T-helper 17 cell (primary cell): Measurements from ENCODE around the gene WWC1. TPM values are rescaled to one million over a fixed set of nuclear protein-coding genes. Genes with fewer than 3 reads are reported as not detected.

Experiments used
- ATAC-seq: fragments of 150-1000 bp; cut with Tn5 transposase; 2 replicates; pipeline ENCODE4 v1.10.0; 2021; ENCODE audit warnings: mild to moderate bottlenecking, moderate library complexity
- DNase-seq, 3 donors: peaks; one replicate each; pipeline versions ENCODE4 v3.0.0 to v3.0.0-alpha.2; 2020 to 2021
- H3K9me3 ChIP-seq: one replicate; pipeline ENCODE4 v1.7.0; 2013; ENCODE audit warnings: low read length, mild to moderate bottlenecking; ENCODE audit not compliant: control insufficient read depth, poor library complexity, severe bottlenecking
- H3K27ac Mint-ChIP-seq: one replicate; pipeline ENCODE4 v1.8.0; 2022; ENCODE audit warnings: mild to moderate bottlenecking, moderate library complexity, mixed read lengths
- H3K27me3 Mint-ChIP-seq: one replicate; pipeline ENCODE4 v1.8.0; 2022; ENCODE audit warnings: mixed read lengths
- H3K36me3 Mint-ChIP-seq: one replicate; pipeline ENCODE4 v1.8.0; 2022; ENCODE audit warnings: low read depth, mixed read lengths
- H3K4me1 Mint-ChIP-seq: one replicate; pipeline ENCODE4 v1.8.0; 2022; ENCODE audit warnings: mild to moderate bottlenecking, mixed read lengths
- H3K4me3 Mint-ChIP-seq: one replicate; pipeline ENCODE4 v1.8.0; 2022; ENCODE audit warnings: mild to moderate bottlenecking, moderate library complexity, mixed read lengths
- total RNA-seq, 4 donors: library from RNA in 2 of 4; stranded (reverse) in 2 of 4; gene quantifications; one replicate each; pipeline ENCODE4 v1.2.3 and lab custom pipeline; 2022 to 2026

WWC1 gene
- total RNA-seq, 2 donors from 2014 or later = 5.4 TPM

DNA sequence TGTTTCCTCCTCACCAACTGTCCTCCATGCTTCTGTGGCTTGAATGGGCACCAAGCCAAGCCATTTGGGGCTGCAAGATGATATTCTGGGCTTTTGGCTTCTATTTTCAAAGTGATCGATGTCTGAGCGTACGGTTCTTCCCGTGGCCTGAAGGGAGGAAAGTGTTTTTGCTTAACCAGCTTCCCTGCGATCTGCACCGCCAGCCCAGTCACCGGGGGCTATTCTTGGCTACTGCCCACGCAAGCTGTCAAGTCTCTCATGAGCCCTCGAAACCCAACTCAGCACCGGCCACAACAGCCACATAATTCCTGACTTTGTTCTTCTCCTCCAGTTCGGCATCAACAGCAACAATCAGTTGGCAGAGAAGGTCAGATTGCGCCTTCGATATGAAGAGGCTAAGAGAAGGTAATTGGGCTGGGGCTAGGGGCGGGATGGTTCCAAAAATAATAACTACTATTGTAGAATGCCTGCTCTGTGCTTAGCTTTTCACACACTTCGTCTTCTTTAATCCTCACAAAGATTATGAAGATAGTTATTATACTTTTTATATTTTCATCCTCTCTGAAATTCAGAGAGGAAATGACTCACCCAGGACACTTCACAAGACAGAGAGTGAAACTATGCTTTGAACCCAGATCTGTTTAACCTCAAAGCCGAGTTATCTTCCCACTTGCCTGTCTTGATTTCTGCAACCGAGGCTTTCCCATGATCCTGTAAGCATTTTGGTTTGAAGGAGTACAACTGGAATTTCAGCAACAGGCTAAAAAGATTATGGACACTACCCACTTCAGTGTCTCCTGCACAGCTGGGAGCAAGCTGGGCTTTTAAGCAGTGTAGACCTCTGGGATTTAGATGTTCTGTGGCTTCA lies 118.4 kb downstream of the WWC1 start:
- no peaks in the 10 kb centered on the region for H3K9me3 ChIP-seq
- DNase-seq = no peak
- peaks cover under 1% of the 10 kb centered on the region for H3K36me3 Mint-ChIP-seq
- H3K27me3 Mint-ChIP-seq = no peaks in the 10 kb centered on the region
- peak overlapping the region; percentile 93 for H3K27ac Mint-ChIP-seq
- peaks cover 18% of the 10 kb centered on the region for H3K4me1 Mint-ChIP-seq
- peak overlapping the region; percentile 84 for H3K4me3 Mint-ChIP-seq
- ATAC-seq = peak; percentile 78

GRCh38 chr5:168411871-168412270 lies 120.4 kb downstream of the WWC1 start:
- ATAC-seq (no peak), DNase-seq (no peak)
- H3K27ac Mint-ChIP-seq = no peak overlapping the region
- H3K9me3 ChIP-seq = no peaks in the 10 kb centered on the region
- H3K4me3 Mint-ChIP-seq = no peak overlapping the region
- H3K4me1 Mint-ChIP-seq = peaks cover 18% of the 10 kb centered on the region
- H3K27me3 Mint-ChIP-seq = no peaks in the 10 kb centered on the region
- H3K36me3 Mint-ChIP-seq = peaks cover 2% of the 10 kb centered on the region

DNA sequence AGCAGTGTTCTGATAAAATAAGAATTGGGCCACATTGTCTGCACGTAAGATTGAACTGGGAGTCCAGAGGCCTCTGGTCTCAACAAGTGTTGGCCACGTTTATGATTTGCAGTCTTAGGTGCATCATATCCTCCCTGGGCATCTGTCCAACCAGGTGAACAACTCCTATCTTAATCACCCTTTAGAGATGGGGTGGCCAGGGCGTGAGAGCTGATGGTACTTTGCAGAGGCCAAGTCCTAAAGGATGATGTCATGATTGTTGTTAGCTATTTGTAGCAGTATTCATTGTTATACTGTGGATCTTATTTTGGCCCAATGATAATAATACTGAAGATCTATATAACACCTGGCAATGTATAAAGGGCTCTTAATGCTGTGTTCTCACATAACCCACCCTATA lies 121.6 kb downstream of the WWC1 start:
- H3K27me3 Mint-ChIP-seq = no peaks in the 10 kb centered on the region
- H3K36me3 Mint-ChIP-seq = peaks cover 2% of the 10 kb centered on the region
- ATAC-seq (no peak), DNase-seq (no peak)
- no peak overlapping the region for H3K27ac Mint-ChIP-seq
- H3K4me3 Mint-ChIP-seq = no peak overlapping the region
- H3K4me1 Mint-ChIP-seq = peaks cover 16% of the 10 kb centered on the region
- H3K9me3 ChIP-seq = no peaks in the 10 kb centered on the region

DNA sequence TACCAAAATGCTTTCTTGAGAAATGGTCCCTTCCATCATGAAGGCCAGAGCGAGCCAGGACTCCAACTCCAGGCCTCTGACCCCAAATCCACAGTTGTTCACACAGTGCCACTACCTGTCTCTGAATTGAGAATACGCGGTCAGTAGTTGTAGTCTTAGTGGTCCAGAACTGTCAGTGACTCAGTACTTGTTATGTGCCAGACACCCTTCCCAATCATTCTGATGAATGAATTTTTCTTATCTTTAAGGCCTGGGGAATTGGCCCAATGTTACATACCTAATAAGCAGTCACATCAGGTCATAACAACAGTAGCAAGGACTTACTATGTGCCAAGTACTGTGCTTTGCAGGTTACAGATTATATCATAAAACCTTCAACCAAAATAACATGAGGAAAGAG lies 122.2 kb downstream of the WWC1 start:
- Mint-ChIP-seq H3K4me1 (peaks cover 16% of the 10 kb centered on the region), H3K36me3 (peaks cover 2% of the 10 kb centered on the region), H3K27ac (no peak overlapping the region)

GRCh38 chr5:168415401-168415800 lies 124.0 kb downstream of the WWC1 start:
- Mint-ChIP-seq H3K4me1 (peaks cover 4% of the 10 kb centered on the region), H3K4me3 (no peak overlapping the region), H3K36me3 (peaks cover 4% of the 10 kb centered on the region), H3K27me3 (no peaks in the 10 kb centered on the region), H3K27ac (no peak overlapping the region)
- no peaks in the 10 kb centered on the region for H3K9me3 ChIP-seq
- DNase-seq = no peak
- ATAC-seq = no peak

More for the DNA sequence above, 122.2 kb downstream of the WWC1 start:
- no peak for DNase-seq
- H3K9me3 ChIP-seq = no peaks in the 10 kb centered on the region
- Mint-ChIP-seq H3K4me3 (no peak overlapping the region), H3K27me3 (no peaks in the 10 kb centered on the region)
- ATAC-seq = no peak

- DNase-seq (no peak), ATAC-seq (no peak)
- peaks cover 4% of the 10 kb centered on the region for H3K36me3 Mint-ChIP-seq
- no peaks in the 10 kb centered on the region for H3K9me3 ChIP-seq
- H3K4me1 Mint-ChIP-seq = peaks cover 5% of the 10 kb centered on the region
- no peak overlapping the region for H3K4me3 Mint-ChIP-seq
- H3K27ac Mint-ChIP-seq = no peak overlapping the region
- no peaks in the 10 kb centered on the region for H3K27me3 Mint-ChIP-seq
Measured at GRCh38 chr5:168415971-168416370, 124.5 kb downstream of the WWC1 start.

DNA sequence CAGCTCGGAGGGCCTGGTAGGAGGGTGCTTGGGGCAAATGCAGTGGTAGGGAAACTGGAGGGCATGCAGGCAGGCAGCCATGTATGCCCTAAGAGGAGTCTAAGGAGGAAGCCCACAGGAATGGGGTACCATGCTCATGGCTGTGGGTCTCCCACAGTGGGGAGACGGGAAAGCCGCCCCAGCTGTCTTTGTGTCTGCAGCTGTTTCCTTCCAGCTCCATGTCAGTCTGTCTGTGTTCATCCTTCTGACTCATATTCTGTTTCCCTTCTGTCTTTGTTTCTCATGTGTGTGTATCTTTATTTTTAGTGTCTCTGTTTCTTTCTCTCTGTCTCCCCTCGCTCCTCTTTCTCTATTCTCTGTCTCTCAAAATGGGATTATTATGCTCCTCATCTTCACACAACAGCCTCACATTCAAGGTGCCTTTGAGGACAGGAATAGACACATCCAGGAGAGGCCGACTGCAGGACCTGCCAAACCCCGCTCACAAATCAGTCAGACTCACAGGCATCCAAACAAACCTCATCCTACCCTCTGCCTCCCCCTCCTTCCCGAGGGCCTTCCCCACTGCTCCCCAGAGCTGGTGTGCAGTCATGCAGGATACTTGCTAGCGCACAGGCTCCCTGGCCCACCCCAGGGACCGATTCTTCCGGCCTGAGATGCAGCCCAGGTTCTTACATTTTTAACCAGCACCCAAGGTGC lies 126.4 kb downstream of the WWC1 start:
- ATAC-seq = no peak
- no peak overlapping the region for H3K27ac Mint-ChIP-seq
- no peak overlapping the region for H3K4me3 Mint-ChIP-seq
- no peaks in the 10 kb centered on the region for H3K9me3 ChIP-seq
- DNase-seq = no peak
- no peaks in the 10 kb centered on the region for H3K27me3 Mint-ChIP-seq
- H3K36me3 Mint-ChIP-seq = peaks cover 4% of the 10 kb centered on the region
- peaks cover 3% of the 10 kb centered on the region for H3K4me1 Mint-ChIP-seq

GRCh38 chr5:168420461-168420860 lies 129.0 kb downstream of the WWC1 start:
- Mint-ChIP-seq H3K4me3 (no peak overlapping the region), H3K4me1 (peaks cover 5% of the 10 kb centered on the region), H3K36me3 (peaks cover 2% of the 10 kb centered on the region), H3K27me3 (no peaks in the 10 kb centered on the region), H3K27ac (no peak overlapping the region)
- no peaks in the 10 kb centered on the region for H3K9me3 ChIP-seq
- DNase-seq = no peak
- no peak for ATAC-seq

DNA sequence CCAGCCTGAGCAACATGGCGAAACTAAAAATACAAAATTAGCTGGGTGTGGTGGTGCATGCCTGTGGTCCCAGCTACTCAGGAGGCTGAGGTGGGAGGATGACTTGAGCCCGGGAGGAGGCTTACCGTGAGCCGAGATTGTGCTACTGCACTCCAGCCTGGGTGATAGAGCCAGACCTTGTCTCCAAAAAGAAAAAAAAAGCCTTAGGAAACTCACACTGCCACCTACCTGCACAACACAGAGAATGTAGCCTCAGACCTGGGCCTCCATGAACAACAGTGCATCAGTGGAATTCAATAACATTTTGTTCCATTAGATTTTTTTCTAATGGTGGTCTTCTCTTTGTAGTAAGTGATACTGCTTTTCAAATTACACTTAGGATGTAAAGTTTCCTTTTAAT lies 131.0 kb downstream of the WWC1 start:
- no peak overlapping the region for H3K27ac Mint-ChIP-seq
- DNase-seq (no peak), ATAC-seq (no peak)
- no peaks in the 10 kb centered on the region for H3K9me3 ChIP-seq
- H3K4me3 Mint-ChIP-seq = no peak overlapping the region
- peaks cover 2% of the 10 kb centered on the region for H3K36me3 Mint-ChIP-seq
- H3K27me3 Mint-ChIP-seq = no peaks in the 10 kb centered on the region
- peaks cover 5% of the 10 kb centered on the region for H3K4me1 Mint-ChIP-seq

DNA sequence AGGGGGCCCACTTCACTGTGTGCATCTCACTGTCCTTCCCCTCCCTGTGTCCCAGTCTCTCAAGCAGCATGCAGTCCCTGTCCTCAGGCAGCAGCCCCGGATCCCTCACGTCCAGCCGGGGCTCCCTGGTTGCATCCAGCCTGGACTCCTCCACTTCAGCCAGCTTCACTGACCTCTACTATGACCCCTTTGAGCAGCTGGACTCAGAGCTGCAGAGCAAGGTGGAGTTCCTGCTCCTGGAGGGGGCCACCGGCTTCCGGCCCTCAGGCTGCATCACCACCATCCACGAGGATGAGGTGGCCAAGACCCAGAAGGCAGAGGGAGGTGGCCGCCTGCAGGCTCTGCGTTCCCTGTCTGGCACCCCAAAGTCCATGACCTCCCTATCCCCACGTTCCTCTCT lies 132.0 kb downstream of the WWC1 start:
- ATAC-seq (no peak), DNase-seq (no peak)
- Mint-ChIP-seq H3K27me3 (no peaks in the 10 kb centered on the region), H3K27ac (no peak overlapping the region), H3K4me1 (peaks cover 5% of the 10 kb centered on the region), H3K36me3 (peaks cover 2% of the 10 kb centered on the region), H3K4me3 (no peak overlapping the region)
- H3K9me3 ChIP-seq = no peaks in the 10 kb centered on the region

DNA sequence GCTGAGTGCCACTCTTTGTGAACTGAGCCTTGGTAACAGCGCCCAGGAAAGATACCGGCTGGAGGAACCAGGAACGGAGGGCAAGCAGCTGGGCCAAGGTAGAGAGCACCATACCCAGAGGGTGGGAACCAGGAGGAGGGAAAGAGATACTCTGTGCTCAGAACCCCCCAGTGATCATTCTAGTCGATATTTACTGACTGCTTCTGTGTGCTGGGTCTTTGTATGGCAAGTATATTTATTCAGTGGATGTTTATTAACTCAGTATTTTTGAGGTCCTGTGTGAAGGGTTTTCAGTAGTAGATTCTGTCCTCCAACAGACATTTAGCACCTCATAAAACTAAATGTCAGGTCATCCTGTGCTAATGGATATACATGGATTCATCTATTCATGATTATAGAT lies 132.5 kb downstream of the WWC1 start:
- no peak overlapping the region for H3K4me3 Mint-ChIP-seq
- no peak for ATAC-seq
- no peak overlapping the region for H3K27ac Mint-ChIP-seq
- H3K27me3 Mint-ChIP-seq = no peaks in the 10 kb centered on the region
- H3K9me3 ChIP-seq = no peaks in the 10 kb centered on the region
- peaks cover 5% of the 10 kb centered on the region for H3K4me1 Mint-ChIP-seq
- H3K36me3 Mint-ChIP-seq = peaks cover 2% of the 10 kb centered on the region
- DNase-seq = no peak

DNA sequence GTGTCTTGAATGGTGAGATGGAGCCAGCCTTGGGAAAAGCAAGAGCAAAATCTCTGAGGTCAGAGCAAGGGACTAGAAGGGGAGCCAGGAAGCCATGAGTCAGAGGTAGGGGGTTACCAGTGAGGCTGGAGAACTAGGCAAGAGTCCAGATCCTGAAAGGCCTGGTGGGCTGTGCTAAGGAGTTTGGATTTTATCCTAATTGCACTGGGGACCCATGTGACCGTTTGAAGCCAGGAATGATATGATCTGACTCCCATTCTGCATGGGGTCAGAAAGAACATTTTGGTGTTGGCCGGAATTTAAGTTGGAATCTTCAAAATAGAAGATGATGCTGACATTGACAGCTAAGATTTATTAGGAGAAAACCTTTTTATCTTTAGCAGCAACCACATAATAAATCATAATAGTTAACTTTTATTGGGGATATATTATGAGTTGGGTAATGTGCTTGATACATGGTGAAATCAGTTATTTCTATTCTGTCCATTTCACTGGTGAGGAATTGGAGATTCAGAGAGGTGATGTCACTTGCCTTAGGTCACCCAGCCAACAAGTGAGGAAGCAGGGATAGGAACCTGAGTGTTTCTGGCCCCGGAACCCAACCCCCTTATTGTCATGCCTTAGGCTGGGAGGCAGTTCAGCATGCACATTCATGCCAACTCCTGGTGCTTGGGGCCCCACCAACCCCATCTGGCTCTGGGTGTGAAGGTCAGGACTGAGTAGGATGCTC lies 133.3 kb downstream of the WWC1 start:
- Mint-ChIP-seq H3K36me3 (peaks cover 2% of the 10 kb centered on the region), H3K27me3 (no peaks in the 10 kb centered on the region), H3K4me3 (no peak overlapping the region), H3K27ac (no peak overlapping the region), H3K4me1 (peaks cover 5% of the 10 kb centered on the region)
- DNase-seq (no peak), ATAC-seq (no peak)
- no peaks in the 10 kb centered on the region for H3K9me3 ChIP-seq
